A549 (cell line): ENCODE data around the gene OTULIN. TPM values are rescaled to one million over a fixed set of nuclear protein-coding genes. Genes with fewer than 3 reads are reported as not detected.

Experiments
- ATAC-seq, 2 experiments: fragments of 200-7000 bp in 1 of 2; fragments of >200 bp in 1 of 2; cut with Nextera tagmentation in 1 of 2; cut with Tn5 transposase in 1 of 2; 3 replicates each; pipeline versions ENCODE4 v1.8.0 to v1.9.1; 2018 to 2020; ENCODE audit warnings: mild to moderate bottlenecking in 1 of 2, moderate library complexity in 1 of 2
- CTCF ChIA-PET: fragments of 300-600 bp; sonication (Branson Sonifier 250); formaldehyde crosslinking; extraction: SDS; loops from one replicate; lab custom pipeline; 2021; ENCODE audit warnings: antibody characterized with exemption, inconsistent platforms; lab: Yijun Ruan, JAX
- POLR2A ChIA-PET: fragments of 350-600 bp; formaldehyde crosslinking; extraction: SDS; loops from one replicate; lab custom pipeline; 2021; ENCODE audit warnings: antibody characterized with exemption, inconsistent platforms; lab: Yijun Ruan, JAX
- DNase-seq, 2 experiments: peaks; one replicate each; pipeline versions ENCODE4 v3.0.0 to v3.0.0-alpha.2; 2011 to 2016; ENCODE audit warnings: low read depth in 1 of 2, low spot score in 1 of 2
- FAIRE-seq: peaks from 2 replicates; lab custom pipeline; 2011; peaks lifted over from hg19 to GRCh38; lab: Jason Lieb, UNC
- H3K27ac ChIP-seq, 2 experiments: fragments of >200 bp; sonication (Bioruptor Twin); formaldehyde crosslinking; 3 replicates each; pipeline ENCODE4 v1.5.1; 2016 to 2017
- H3K4me1 ChIP-seq: fragments of >200 bp; sonication (Bioruptor Twin); formaldehyde crosslinking; 3 replicates; pipeline ENCODE4 v1.6.1; 2016
- H3K4me2 ChIP-seq: fragments of >200 bp; sonication (Bioruptor Twin); formaldehyde crosslinking; 3 replicates; pipeline ENCODE4 v1.6.1; 2016
- H3K4me3 ChIP-seq: fragments of >200 bp; sonication (Bioruptor Twin); formaldehyde crosslinking; 3 replicates; pipeline ENCODE4 v1.5.1; 2016
- H3K9me3 ChIP-seq: fragments of >200 bp; sonication (Bioruptor Twin); formaldehyde crosslinking; 3 replicates; pipeline ENCODE4 v1.6.1; 2016
- ATOH8 ChIP-seq: fragments of 250-450 bp; sonication (Bioruptor Pico); IDR thresholded peaks from 2 replicates; pipeline ENCODE4 v1.5.0; 2020; ENCODE audit warnings: low read depth, mild to moderate bottlenecking, moderate library complexity
- CBX8 ChIP-seq: fragments of 200-600 bp; sonication (generic); IDR thresholded peaks from 2 replicates; pipeline ENCODE4 v1.6.1; 2016
- CTCF ChIP-seq: fragments of >200 bp; sonication (Bioruptor Twin); formaldehyde crosslinking; IDR thresholded peaks from 3 replicates; pipeline ENCODE4 v1.5.1; 2016
- EHF ChIP-seq: fragments of 250-450 bp; sonication (Bioruptor Pico); IDR thresholded peaks from 2 replicates; pipeline ENCODE4 v1.5.0; 2020; ENCODE audit warnings: mild to moderate bottlenecking
- EHMT2 ChIP-seq: fragments of 200-600 bp; sonication (generic); IDR thresholded peaks from 2 replicates; pipeline ENCODE4 v1.6.1; 2016; ENCODE audit warnings: antibody characterized with exemption, low read depth, mild to moderate bottlenecking, moderate library complexity
- FOSL2 ChIP-seq, 2 experiments: fragments of 450-650 bp in 1 of 2; fragments of >200 bp in 1 of 2; sonication (Bioruptor Twin) in 1 of 2; formaldehyde crosslinking; IDR thresholded peaks; 2 replicates each; pipeline versions ENCODE4 v1.5.0 to v1.6.1; 2016 to 2020; ENCODE audit warnings: mild to moderate bottlenecking in 1 of 2, moderate library complexity in 1 of 2
- FOXS1 ChIP-seq: fragments of 250-450 bp; sonication (Bioruptor Pico); IDR thresholded peaks from 2 replicates; pipeline ENCODE4 v1.5.0; 2020; ENCODE audit warnings: mild to moderate bottlenecking, moderate library complexity
- JUN ChIP-seq, 2 experiments: fragments of >200 bp; sonication (Bioruptor Twin); formaldehyde crosslinking; IDR thresholded peaks; 2 replicates in 1 of 2; 3 replicates in 1 of 2; pipeline ENCODE4 v1.6.1; 2016 to 2017
- MYC ChIP-seq: IDR thresholded peaks from 2 replicates; pipeline ENCODE4 v1.6.1; 2012; ENCODE audit warnings: mild to moderate bottlenecking, inconsistent platforms, low read length, improper control_type of control experiment, borderline replicate concordance
- NFE2L2 ChIP-seq: fragments of 150-350 bp; conservative IDR thresholded peaks from 2 replicates; pipeline ENCODE4 v1.6.1; 2014; ENCODE audit warnings: low read length
- NPAS2 ChIP-seq: fragments of 250-450 bp; sonication (Bioruptor Pico); IDR thresholded peaks from 2 replicates; pipeline ENCODE4 v1.8.0; 2022; ENCODE audit warnings: mild to moderate bottlenecking, moderate library complexity, borderline replicate concordance
- PHF8 ChIP-seq: fragments of 200-600 bp; sonication (generic); IDR thresholded peaks from 2 replicates; pipeline ENCODE4 v1.6.1; 2016; ENCODE audit warnings: low read depth, mild to moderate bottlenecking, antibody characterized with exemption, moderate library complexity, borderline replicate concordance
- RFX5 ChIP-seq: fragments of 450-650 bp; IDR thresholded peaks from 2 replicates; pipeline ENCODE4 v1.7.1; 2014; ENCODE audit warnings: antibody characterized with exemption, mild to moderate bottlenecking, moderate library complexity
- RNF2 ChIP-seq: fragments of 200-600 bp; sonication (generic); IDR thresholded peaks from 2 replicates; pipeline ENCODE4 v1.6.1; 2016; ENCODE audit warnings: low read depth, mild to moderate bottlenecking, antibody characterized with exemption, moderate library complexity, borderline replicate concordance
- ZFP36 ChIP-seq: fragments of 450-650 bp; IDR thresholded peaks from 2 replicates; pipeline ENCODE4 v1.6.1; 2014; ENCODE audit warnings: borderline replicate concordance; ENCODE audit not compliant: partially characterized antibody
- WGBS: methylation state at CpG from one replicate; pipeline ENCODE4 v1.1.6; 2017; ENCODE audit errors: missing lambda C conversion rate; 5-methylcytosine and 5-hydroxymethylcytosine counted together
- polyA plus RNA-seq, 4 experiments: library from polyadenylated mRNA; depleted of rRNA in 3 of 4; stranded (reverse); fragments of >200 nt; fragmentation: RNase III in 1 of 4; extraction: RNeasy Plus Mini Kit Qiagen cat#74134 plus additional on column Dnase treatment in 1 of 4; gene quantifications; 2 replicates in 3 of 4; 3 replicates in 1 of 4; pipeline ENCODE4 v1.2.3, GENCODE V29; 2011 to 2017
- TF ChIP-seq, protein P1 (sequence below): IDR thresholded peaks from 2 replicates; pipeline ENCODE4 v1.6.1; 2012
- TF ChIP-seq, protein P2 (sequence below): IDR thresholded peaks from 2 replicates; pipeline ENCODE4 v1.6.1; 2012; ENCODE audit warnings: low read depth, borderline replicate concordance
- TF ChIP-seq, protein P3 (sequence below): fragments of 250-450 bp; sonication (Bioruptor Pico); IDR thresholded peaks from 2 replicates; pipeline ENCODE4 v1.5.0; 2021; ENCODE audit warnings: mild to moderate bottlenecking, moderate library complexity, borderline replicate concordance

OTULIN gene
- polyA plus RNA-seq, 2 of the 4 experiments (the other 2 are of a cell fraction) = 13.5 to 17.8 TPM

DNA sequence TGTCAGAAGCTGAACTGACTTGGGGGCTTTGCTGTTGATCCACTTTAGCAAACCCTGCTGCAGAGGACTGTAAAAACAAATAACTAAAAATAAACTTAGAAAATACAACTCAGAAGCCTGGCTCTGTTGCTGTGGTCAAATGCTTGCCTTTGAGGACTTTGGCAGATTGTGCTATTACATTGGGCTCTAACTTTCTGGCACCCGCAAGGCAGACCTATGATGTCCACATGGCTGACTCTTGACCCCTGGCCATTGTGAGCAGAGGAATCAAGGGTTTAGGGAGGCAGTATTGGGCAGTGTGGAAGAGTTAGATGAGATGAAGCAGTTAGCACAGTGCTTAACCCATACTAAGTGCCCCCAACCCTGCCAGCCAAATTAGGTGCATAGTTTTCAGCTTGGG lies 34.0 kb downstream of the OTULIN start (continued):
- TF ChIP-seq, protein P1, sequence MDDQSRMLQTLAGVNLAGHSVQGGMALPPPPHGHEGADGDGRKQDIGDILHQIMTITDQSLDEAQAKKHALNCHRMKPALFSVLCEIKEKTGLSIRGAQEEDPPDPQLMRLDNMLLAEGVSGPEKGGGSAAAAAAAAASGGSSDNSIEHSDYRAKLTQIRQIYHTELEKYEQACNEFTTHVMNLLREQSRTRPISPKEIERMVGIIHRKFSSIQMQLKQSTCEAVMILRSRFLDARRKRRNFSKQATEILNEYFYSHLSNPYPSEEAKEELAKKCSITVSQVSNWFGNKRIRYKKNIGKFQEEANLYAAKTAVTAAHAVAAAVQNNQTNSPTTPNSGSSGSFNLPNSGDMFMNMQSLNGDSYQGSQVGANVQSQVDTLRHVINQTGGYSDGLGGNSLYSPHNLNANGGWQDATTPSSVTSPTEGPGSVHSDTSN = no peak

DNA sequence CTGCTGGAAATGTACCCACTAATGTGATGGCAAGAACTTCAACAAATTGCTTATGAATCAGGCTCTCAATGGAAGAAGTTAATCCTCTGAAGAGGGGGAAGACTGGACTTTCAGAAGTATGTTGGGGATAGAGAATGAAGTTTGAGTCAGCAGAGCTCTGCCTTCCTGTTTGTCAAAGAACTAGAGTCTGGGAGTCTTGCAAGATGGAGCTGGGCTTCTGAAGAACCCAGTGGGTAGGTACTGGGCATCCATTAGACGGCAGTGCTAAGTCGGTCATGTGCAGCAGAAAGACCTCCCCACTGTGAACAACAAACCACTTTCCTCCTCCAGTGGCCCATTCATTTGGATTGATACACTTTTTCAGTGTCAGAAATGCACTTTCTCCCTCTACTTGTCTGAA lies 34.6 kb downstream of the OTULIN start:
- 93% methylated on average over 2 of the region's 2 CpGs for WGBS
- H3K27ac ChIP-seq = no peak overlapping the region
- CTCF ChIA-PET = no interaction called here
- H3K4me2 ChIP-seq = no peak overlapping the region
- H3K9me3 ChIP-seq = no peaks in the 10 kb centered on the region
- FAIRE-seq = no peak
- POLR2A ChIA-PET = no interaction called here
- TF ChIP-seq FOXS1 (CRISPR knock-in tag) = no peak
- TF ChIP-seq, protein P2, sequence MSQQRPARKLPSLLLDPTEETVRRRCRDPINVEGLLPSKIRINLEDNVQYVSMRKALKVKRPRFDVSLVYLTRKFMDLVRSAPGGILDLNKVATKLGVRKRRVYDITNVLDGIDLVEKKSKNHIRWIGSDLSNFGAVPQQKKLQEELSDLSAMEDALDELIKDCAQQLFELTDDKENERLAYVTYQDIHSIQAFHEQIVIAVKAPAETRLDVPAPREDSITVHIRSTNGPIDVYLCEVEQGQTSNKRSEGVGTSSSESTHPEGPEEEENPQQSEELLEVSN = no peak
- no peak for DNase-seq
- H3K4me1 ChIP-seq = peaks cover 6% of the 10 kb centered on the region; the same call in 1 of the 3 replicates
- no peak overlapping the region for H3K4me3 ChIP-seq
- no peak for ATAC-seq

- ChIA-PET CTCF (no interaction called here), POLR2A (no interaction called here)
- Histone ChIP-seq H3K9me3 (no peaks in the 10 kb centered on the region), H3K27ac (no peak overlapping the region), H3K4me3 (no peak overlapping the region), H3K4me1 (peaks cover 6% of the 10 kb centered on the region; the same call in 1 of the 3 replicates), H3K4me2 (no peak overlapping the region)
- FAIRE-seq = no peak
- TF ChIP-seq, protein P2 = no peak
- TF ChIP-seq PHF8 (no peak), ZFP36 (no peak), NFE2L2 (no peak), MYC (no peak)
- TF ChIP-seq, all 56 proteins: peak for 0
- no peak for ATAC-seq
- WGBS = 92% methylated on average over 8 of the region's 8 CpGs
- DNase-seq = no peak
Measured at GRCh38 chr5:14699807-14700400, 35.4 kb downstream of the OTULIN start.

DNA sequence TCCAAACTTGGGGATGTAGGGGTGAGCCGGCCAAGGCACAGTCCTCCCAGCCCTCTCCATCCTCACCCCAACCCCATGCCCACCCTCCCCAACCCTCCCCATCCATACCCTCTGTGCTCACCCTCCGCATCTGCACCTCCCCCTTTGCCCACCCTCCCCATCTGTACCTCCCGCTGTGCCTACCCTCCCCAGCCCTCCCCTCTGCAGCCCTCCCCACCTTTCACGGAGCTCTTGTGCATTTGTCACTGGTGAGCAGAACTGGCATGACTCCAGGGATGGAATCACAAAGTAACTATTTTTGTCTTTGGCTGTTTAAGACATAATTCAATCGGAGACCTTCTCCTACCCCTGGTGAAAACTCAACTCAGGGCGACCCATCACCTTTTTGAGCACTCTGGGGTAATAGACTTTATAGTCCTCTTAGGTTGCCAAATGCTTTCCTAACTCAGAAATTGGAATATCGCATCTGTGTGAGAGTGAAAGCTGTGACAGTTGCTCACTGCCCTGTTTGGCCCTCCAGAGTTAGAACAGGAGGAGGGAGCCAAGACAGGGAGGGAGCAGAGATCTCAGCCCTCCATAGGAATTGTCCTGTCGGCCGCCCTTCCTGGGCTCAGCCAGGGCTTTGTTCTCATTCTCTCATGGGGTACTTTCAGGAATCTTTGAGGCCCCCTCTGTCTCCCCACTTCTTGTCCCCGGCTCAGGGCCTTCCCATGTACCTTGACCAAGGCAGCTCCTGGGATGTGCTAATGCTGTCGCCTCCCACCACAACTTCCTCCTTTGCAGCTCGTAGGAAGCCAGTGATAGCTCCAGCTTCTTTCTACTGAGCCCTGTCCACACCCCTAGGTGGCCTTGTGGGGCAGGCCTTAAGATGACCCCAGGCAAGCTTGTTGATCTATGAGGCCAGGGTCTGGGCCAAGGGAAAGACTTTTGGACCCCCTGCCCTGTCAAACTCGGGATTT lies 36.2 kb downstream of the OTULIN start:
- POLR2A ChIA-PET = interaction anchor here (0.6 kb wide), 1 partner anchor 1384 kb away, joined by 4 read pairs; no protein-coding TSS in a partner anchor
- FAIRE-seq (no peak), ATAC-seq (no peak; a peak in 1 of 6 replicates), DNase-seq (no peak)
- WGBS = 88% methylated on average over 11 of the region's 13 CpGs
- no peaks in the 10 kb centered on the region for H3K9me3 ChIP-seq
- no peak overlapping the region for H3K4me2 ChIP-seq
- no peak overlapping the region for H3K27ac ChIP-seq
- CTCF ChIA-PET = interaction anchor here (1.4 to 9.3 kb wide), 2 partner anchors 15 to 26 kb away, joined by 4 to 56 read pairs; no protein-coding TSS in a partner anchor
- peaks cover 5% of the 10 kb centered on the region; the same call in 1 of the 3 replicates for H3K4me1 ChIP-seq
- H3K4me3 ChIP-seq = no peak overlapping the region
- TF ChIP-seq NPAS2 (CRISPR knock-in tag) (no peak), EHMT2 (no peak), JUN (IDR thresholded peaks at IDR 0.05) (no peak), CTCF (no peak), RFX5 (no peak), CBX8 (no peak), FOSL2 (IDR thresholded peaks at IDR 0.05) (no peak), FOSL2 (CRISPR knock-in tag; IDR thresholded peaks at IDR 0.05) (no peak), ATOH8 (CRISPR knock-in tag) (no peak), RNF2 (no peak), FOXS1 (CRISPR knock-in tag) (no peak), EHF (CRISPR knock-in tag) (no peak)
- TF ChIP-seq, protein P1 = no peak
- TF ChIP-seq, protein P3, sequence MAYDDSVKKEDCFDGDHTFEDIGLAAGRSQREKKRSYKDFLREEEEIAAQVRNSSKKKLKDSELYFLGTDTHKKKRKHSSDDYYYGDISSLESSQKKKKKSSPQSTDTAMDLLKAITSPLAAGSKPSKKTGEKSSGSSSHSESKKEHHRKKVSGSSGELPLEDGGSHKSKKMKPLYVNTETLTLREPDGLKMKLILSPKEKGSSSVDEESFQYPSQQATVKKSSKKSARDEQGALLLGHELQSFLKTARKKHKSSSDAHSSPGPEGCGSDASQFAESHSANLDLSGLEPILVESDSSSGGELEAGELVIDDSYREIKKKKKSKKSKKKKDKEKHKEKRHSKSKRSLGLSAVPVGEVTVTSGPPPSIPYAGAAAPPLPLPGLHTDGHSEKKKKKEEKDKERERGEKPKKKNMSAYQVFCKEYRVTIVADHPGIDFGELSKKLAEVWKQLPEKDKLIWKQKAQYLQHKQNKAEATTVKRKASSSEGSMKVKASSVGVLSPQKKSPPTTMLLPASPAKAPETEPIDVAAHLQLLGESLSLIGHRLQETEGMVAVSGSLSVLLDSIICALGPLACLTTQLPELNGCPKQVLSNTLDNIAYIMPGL (CRISPR knock-in tag) = no peak
